A549 (cell line): ENCODE results near the gene PI4K2A. TPM values are rescaled to one million over a fixed set of nuclear protein-coding genes. Genes with fewer than 3 reads are reported as not detected.

Source experiments
- ATAC-seq, 2 experiments: fragments of 200-7000 bp in 1 of 2; fragments of >200 bp in 1 of 2; cut with Nextera tagmentation in 1 of 2; cut with Tn5 transposase in 1 of 2; 3 replicates each; pipeline versions ENCODE4 v1.8.0 to v1.9.1; 2018 to 2020; ENCODE audit warnings: mild to moderate bottlenecking in 1 of 2, moderate library complexity in 1 of 2
- CTCF ChIA-PET: fragments of 300-600 bp; sonication (Branson Sonifier 250); formaldehyde crosslinking; extraction: SDS; loops from one replicate; lab custom pipeline; 2021; ENCODE audit warnings: antibody characterized with exemption, inconsistent platforms; lab: Yijun Ruan, JAX
- POLR2A ChIA-PET: fragments of 350-600 bp; formaldehyde crosslinking; extraction: SDS; loops from one replicate; lab custom pipeline; 2021; ENCODE audit warnings: antibody characterized with exemption, inconsistent platforms; lab: Yijun Ruan, JAX
- DNase-seq, 2 experiments: peaks; one replicate each; pipeline versions ENCODE4 v3.0.0 to v3.0.0-alpha.2; 2011 to 2016; ENCODE audit warnings: low read depth in 1 of 2, low spot score in 1 of 2
- FAIRE-seq: peaks from 2 replicates; lab custom pipeline; 2011; peaks lifted over from hg19 to GRCh38; lab: Jason Lieb, UNC
- H3K27ac ChIP-seq, 2 experiments: fragments of >200 bp; sonication (Bioruptor Twin); formaldehyde crosslinking; 3 replicates each; pipeline ENCODE4 v1.5.1; 2016 to 2017
- H3K4me1 ChIP-seq: fragments of >200 bp; sonication (Bioruptor Twin); formaldehyde crosslinking; 3 replicates; pipeline ENCODE4 v1.6.1; 2016
- H3K4me2 ChIP-seq: fragments of >200 bp; sonication (Bioruptor Twin); formaldehyde crosslinking; 3 replicates; pipeline ENCODE4 v1.6.1; 2016
- H3K4me3 ChIP-seq: fragments of >200 bp; sonication (Bioruptor Twin); formaldehyde crosslinking; 3 replicates; pipeline ENCODE4 v1.5.1; 2016
- H3K9me3 ChIP-seq: fragments of >200 bp; sonication (Bioruptor Twin); formaldehyde crosslinking; 3 replicates; pipeline ENCODE4 v1.6.1; 2016
- BCL3 ChIP-seq: fragments of >200 bp; sonication (Bioruptor Twin); formaldehyde crosslinking; IDR thresholded peaks from 3 replicates; pipeline ENCODE4 v1.6.1; 2016
- CBX2 ChIP-seq: fragments of 200-600 bp; sonication (generic); IDR thresholded peaks from 2 replicates; pipeline ENCODE4 v1.6.1; 2016; ENCODE audit warnings: low read depth, mild to moderate bottlenecking, borderline replicate concordance
- CHD2 ChIP-seq: fragments of 150-350 bp; IDR thresholded peaks from 2 replicates; pipeline ENCODE4 v1.6.1; 2014; ENCODE audit warnings: low read length; ENCODE audit not compliant: partially characterized antibody
- CHD4 ChIP-seq: fragments of 200-600 bp; sonication (generic); IDR thresholded peaks from 2 replicates; pipeline ENCODE4 v1.6.1; 2016; ENCODE audit warnings: antibody characterized with exemption, mild to moderate bottlenecking, borderline replicate concordance
- EHF ChIP-seq: fragments of 250-450 bp; sonication (Bioruptor Pico); IDR thresholded peaks from 2 replicates; pipeline ENCODE4 v1.5.0; 2020; ENCODE audit warnings: mild to moderate bottlenecking
- EHMT2 ChIP-seq: fragments of 200-600 bp; sonication (generic); IDR thresholded peaks from 2 replicates; pipeline ENCODE4 v1.6.1; 2016; ENCODE audit warnings: antibody characterized with exemption, low read depth, mild to moderate bottlenecking, moderate library complexity
- ESRRA ChIP-seq: fragments of 150-350 bp; IDR thresholded peaks from 2 replicates; pipeline ENCODE4 v1.6.1; 2014; ENCODE audit warnings: mild to moderate bottlenecking, low read length, borderline replicate concordance
- FOSL2 ChIP-seq, 2 experiments: fragments of 450-650 bp in 1 of 2; fragments of >200 bp in 1 of 2; sonication (Bioruptor Twin) in 1 of 2; formaldehyde crosslinking; IDR thresholded peaks; 2 replicates each; pipeline versions ENCODE4 v1.5.0 to v1.6.1; 2016 to 2020; ENCODE audit warnings: mild to moderate bottlenecking in 1 of 2, moderate library complexity in 1 of 2
- HDAC2 ChIP-seq: fragments of 200-600 bp; sonication (generic); IDR thresholded peaks from 2 replicates; pipeline ENCODE4 v1.6.1; 2016
- HES2 ChIP-seq: fragments of >200 bp; sonication (Bioruptor Twin); formaldehyde crosslinking; IDR thresholded peaks from 2 replicates; pipeline ENCODE4 v1.6.1; 2016
- HOXA7 ChIP-seq: fragments of 250-450 bp; sonication (Bioruptor Pico); IDR thresholded peaks from 2 replicates; pipeline ENCODE4 v1.5.0; 2020; ENCODE audit warnings: mild to moderate bottlenecking, moderate library complexity
- JUN ChIP-seq, 2 experiments: fragments of >200 bp; sonication (Bioruptor Twin); formaldehyde crosslinking; IDR thresholded peaks; 2 replicates in 1 of 2; 3 replicates in 1 of 2; pipeline ENCODE4 v1.6.1; 2016 to 2017
- MAFK ChIP-seq: fragments of 450-650 bp; IDR thresholded peaks from 2 replicates; pipeline ENCODE4 v1.6.1; 2014; ENCODE audit not compliant: partially characterized antibody
- MAX ChIP-seq: IDR thresholded peaks from 2 replicates; pipeline ENCODE4 v1.6.1; 2012
- MAZ ChIP-seq: fragments of 150-350 bp; IDR thresholded peaks from 2 replicates; pipeline ENCODE4 v1.6.1; 2014; ENCODE audit warnings: antibody characterized with exemption, low read depth, low read length, borderline replicate concordance
- MYC ChIP-seq: IDR thresholded peaks from 2 replicates; pipeline ENCODE4 v1.6.1; 2012; ENCODE audit warnings: mild to moderate bottlenecking, inconsistent platforms, low read length, improper control_type of control experiment, borderline replicate concordance
- NPAS2 ChIP-seq: fragments of 250-450 bp; sonication (Bioruptor Pico); IDR thresholded peaks from 2 replicates; pipeline ENCODE4 v1.8.0; 2022; ENCODE audit warnings: mild to moderate bottlenecking, moderate library complexity, borderline replicate concordance
- PBX3 ChIP-seq: IDR thresholded peaks from 2 replicates; pipeline ENCODE4 v1.6.1; 2012
- PHF8 ChIP-seq: fragments of 200-600 bp; sonication (generic); IDR thresholded peaks from 2 replicates; pipeline ENCODE4 v1.6.1; 2016; ENCODE audit warnings: low read depth, mild to moderate bottlenecking, antibody characterized with exemption, moderate library complexity, borderline replicate concordance
- POLR2A ChIP-seq: IDR thresholded peaks from 2 replicates; pipeline ENCODE4 v1.6.1; 2012; ENCODE audit warnings: mild to moderate bottlenecking, low read length
- POLR2AphosphoS2 ChIP-seq: conservative IDR thresholded peaks from 2 replicates; pipeline ENCODE4 v1.6.1; 2012; ENCODE audit warnings: low read length, improper control_type of control experiment, inconsistent platforms
- RARB ChIP-seq: fragments of 250-450 bp; sonication (Bioruptor Pico); IDR thresholded peaks from 2 replicates; pipeline ENCODE4 v1.8.0; 2021; ENCODE audit warnings: mild to moderate bottlenecking, moderate library complexity
- REST ChIP-seq: fragments of 200-600 bp; sonication (generic); IDR thresholded peaks from 2 replicates; pipeline ENCODE4 v1.6.1; 2016; ENCODE audit warnings: antibody characterized with exemption, mild to moderate bottlenecking, moderate library complexity
- RFX5 ChIP-seq: fragments of 450-650 bp; IDR thresholded peaks from 2 replicates; pipeline ENCODE4 v1.7.1; 2014; ENCODE audit warnings: antibody characterized with exemption, mild to moderate bottlenecking, moderate library complexity
- TFCP2L1 ChIP-seq: fragments of 250-450 bp; sonication (Bioruptor Pico); IDR thresholded peaks from 2 replicates; pipeline ENCODE4 v1.5.0; 2021; ENCODE audit warnings: mild to moderate bottlenecking
- USF2 ChIP-seq: fragments of 450-650 bp; IDR thresholded peaks from 2 replicates; pipeline ENCODE4 v1.6.1; 2014; ENCODE audit warnings: antibody characterized with exemption
- WGBS: methylation state at CpG from one replicate; pipeline ENCODE4 v1.1.6; 2017; ENCODE audit errors: missing lambda C conversion rate; 5-methylcytosine and 5-hydroxymethylcytosine counted together
- polyA plus RNA-seq, 4 experiments: library from polyadenylated mRNA; depleted of rRNA in 3 of 4; stranded (reverse); fragments of >200 nt; fragmentation: RNase III in 1 of 4; extraction: RNeasy Plus Mini Kit Qiagen cat#74134 plus additional on column Dnase treatment in 1 of 4; gene quantifications; 2 replicates in 3 of 4; 3 replicates in 1 of 4; pipeline ENCODE4 v1.2.3, GENCODE V29; 2011 to 2017

The PI4K2A gene
- polyA plus RNA-seq, 2 of the 4 experiments (the other 2 are of a cell fraction) = 16.6 TPM

- ChIA-PET POLR2A (interaction anchor here (4.1 kb wide), 1 partner anchor 25 kb away, joined by 53 read pairs; the partner anchor contains the start of gene AVPI1), CTCF (interaction anchor here (2.5 to 36.9 kb wide), 4 partner anchors 1 to 36 kb away, joined by 5 to 1127 read pairs (median 1006); partner anchors contain the start of genes AVPI1, MARVELD1 and ZFYVE27)
- H3K27ac ChIP-seq = peak overlapping the region in 1 of 2 experiments; percentile 94; a peak in 1 of 6 replicates
- peaks cover 33% of the 10 kb centered on the region for H3K4me1 ChIP-seq
- no peak for FAIRE-seq
- no peaks in the 10 kb centered on the region for H3K9me3 ChIP-seq
- 85% methylated on average over 9 of the region's 9 CpGs for WGBS
- DNase-seq = no peak
- ATAC-seq = no peak
- no peak for TF ChIP-seq ESRRA
- no peak for TF ChIP-seq CBX2
- TF ChIP-seq PHF8 = no peak
- TF ChIP-seq HOXA7 = no peak
- TF ChIP-seq MAFK = no peak
- no peak for TF ChIP-seq USF2
- TF ChIP-seq PBX3 = no peak
- TF ChIP-seq TFCP2L1 = no peak
- no peak for TF ChIP-seq REST
- no peak for TF ChIP-seq HES2
- TF ChIP-seq NPAS2 (CRISPR knock-in tag) = no peak
- TF ChIP-seq MAZ = no peak
- TF ChIP-seq EHMT2 = no peak
- no peak for TF ChIP-seq CHD4
- TF ChIP-seq HDAC2 = no peak
- TF ChIP-seq MYC = no peak
- no peak for TF ChIP-seq FOSL2 (IDR thresholded peaks at IDR 0.05)
- TF ChIP-seq FOSL2 (CRISPR knock-in tag; IDR thresholded peaks at IDR 0.05) = no peak
- TF ChIP-seq RFX5 = no peak
- H3K4me2 ChIP-seq = no peak overlapping the region
- no peak overlapping the region for H3K4me3 ChIP-seq
These were observed 71.4 kb downstream of the PI4K2A start for GRCh38 chr10:97711640-97712572.

DNA sequence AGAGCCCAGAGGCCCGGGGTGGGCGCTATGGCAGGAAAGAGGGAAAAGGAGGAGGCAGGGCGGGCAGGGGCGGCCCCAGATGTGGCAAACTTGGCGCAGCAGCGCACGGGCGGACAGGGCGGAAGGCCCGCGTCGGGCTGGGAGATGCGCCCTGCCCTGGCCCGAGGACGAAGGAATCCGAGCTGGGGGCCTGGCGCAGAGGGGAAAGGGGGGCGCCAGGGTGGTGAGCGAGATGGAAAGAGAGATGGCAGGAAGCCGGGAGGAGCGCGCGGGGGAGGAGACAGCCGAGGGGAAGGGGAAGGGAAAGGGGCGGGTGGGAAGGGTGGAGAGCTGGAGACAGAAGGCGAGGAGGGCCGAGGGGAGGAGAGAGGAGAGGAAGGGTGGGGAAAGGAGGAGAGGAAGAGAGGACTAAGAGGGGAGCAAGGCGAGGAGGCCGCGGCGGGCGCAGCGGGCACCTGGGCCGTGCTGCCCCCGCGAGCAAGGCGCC is 72.9 kb downstream of the PI4K2A start, which contains the start of gene MARVELD1:
Gene MARVELD1 (plus strand): TSS at position 392 of the 487 bp plus-strand sequence. CDS start 147 bp downstream, outside the sequence.
- DNase-seq = peak; percentile 76 to 81
- TF ChIP-seq JUN (IDR thresholded peaks at IDR 0.05) = peak; percentile 41 to 68; a peak in 1 of 5 replicates
- no peak for TF ChIP-seq CHD2
- peak; percentile 92 for TF ChIP-seq POLR2A
- TF ChIP-seq BCL3 = peak; percentile 60; the same call in 1 of the 3 replicates
- no peak for TF ChIP-seq EHF (CRISPR knock-in tag)
- TF ChIP-seq POLR2AphosphoS2 = no peak
- no peak for TF ChIP-seq FOSL2 (IDR thresholded peaks at IDR 0.05)
- TF ChIP-seq FOSL2 (CRISPR knock-in tag; IDR thresholded peaks at IDR 0.05) = no peak
- TF ChIP-seq PHF8 = no peak
- no peak for TF ChIP-seq MAX
- no peak for TF ChIP-seq RARB
- no peak for TF ChIP-seq PBX3

More for the DNA sequence above, 72.9 kb downstream of the PI4K2A start, which contains the start of gene MARVELD1:
- peak within 1 kb of the TSS; percentile 94 to 95 for H3K27ac ChIP-seq
- ChIA-PET CTCF (interaction anchor here (1.0 to 36.9 kb wide), 7 partner anchors 3 to 156 kb away, joined by 3 to 1127 read pairs (median 7); partner anchors contain the start of genes AVPI1, MARVELD1 and ZFYVE27), POLR2A (interaction anchor here (0.6 to 4.1 kb wide), 12 partner anchors 9 to 36 kb away, joined by 3 to 53 read pairs (median 7); partner anchors contain the start of genes AVPI1 and ZFYVE27)
- peak within 1 kb of the TSS; percentile 96 for H3K4me2 ChIP-seq
- H3K9me3 ChIP-seq = no peaks in the 10 kb centered on the region
- 5% methylated on average over 32 of the region's 37 CpGs for WGBS
- peaks cover 43% of the 10 kb centered on the region for H3K4me1 ChIP-seq
- ATAC-seq (peak; percentile 53 to 66), FAIRE-seq (no peak)
- H3K4me3 ChIP-seq = peak within 1 kb of the TSS; percentile 68
